Effector memory CD8-positive, alpha-beta T cell (primary cell): Measurements from ENCODE around the gene DAB2IP.
A peak's percentile ranks its signal among the peaks of the same experiment; 100 is the strongest.

Experiments
- ATAC-seq: fragments of 150-1000 bp; cut with Tn5 transposase; replicated peaks from 2 replicates; pipeline ENCODE4 v1.10.0; 2021; ENCODE audit warnings: mild to moderate bottlenecking, moderate library complexity
- DNase-seq, 3 experiments: peaks; one replicate each; pipeline ENCODE4 v3.0.0; 2021
- H3K27ac Mint-ChIP-seq, 2 donors: one replicate each; pipeline ENCODE4 v1.8.0; 2022; ENCODE audit warnings: mild to moderate bottlenecking in 2 of 2, mixed read lengths in 2 of 2, moderate library complexity in 2 of 2
- H3K27me3 Mint-ChIP-seq, 2 donors: one replicate each; pipeline ENCODE4 v1.8.0; 2022; ENCODE audit warnings: mixed read lengths in 2 of 2
- H3K36me3 Mint-ChIP-seq: one replicate; pipeline ENCODE4 v1.8.0; 2022; ENCODE audit warnings: mild to moderate bottlenecking, moderate library complexity, mixed read lengths; ENCODE audit not compliant: insufficient read depth
- H3K4me1 Mint-ChIP-seq, 2 donors: one replicate each; pipeline ENCODE4 v1.8.0; 2022; ENCODE audit warnings: low read depth in 2 of 2, mixed read lengths in 2 of 2
- H3K4me3 Mint-ChIP-seq, 2 donors: one replicate each; pipeline ENCODE4 v1.8.0; 2022; ENCODE audit warnings: mild to moderate bottlenecking in 2 of 2, mixed read lengths in 2 of 2, moderate library complexity in 2 of 2
- H3K9me3 Mint-ChIP-seq, 2 donors: one replicate each; pipeline ENCODE4 v1.8.0; 2022; ENCODE audit warnings: mixed read lengths in 2 of 2

Gene DAB2IP

DNA sequence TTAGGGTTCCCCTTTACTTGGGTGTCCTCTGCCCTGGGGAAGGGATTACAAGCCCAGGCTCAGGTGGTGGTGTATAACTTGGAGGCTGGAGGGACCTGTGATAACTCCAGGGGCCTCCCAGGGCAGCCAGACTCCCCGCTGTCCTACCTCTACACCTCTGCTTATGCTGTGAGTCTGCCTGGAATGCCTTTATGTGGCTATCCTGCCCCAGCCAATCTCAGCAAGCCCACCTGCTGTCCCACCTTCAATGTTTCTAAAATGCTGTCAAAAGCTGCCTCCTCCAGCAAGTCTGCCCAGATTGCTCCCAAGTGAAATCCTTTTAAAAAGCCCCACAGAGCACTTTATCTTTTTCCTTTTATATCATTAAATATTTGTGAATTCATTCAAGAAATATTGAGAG lies 39.3 kb downstream of the DAB2IP start:
- Mint-ChIP-seq H3K4me1 (peaks cover 0 to 6% of the 10 kb centered on the region in 2 donors), H3K27me3 (peaks cover 0 to 4% of the 10 kb centered on the region in 2 donors), H3K36me3 (no peaks in the 10 kb centered on the region), H3K4me3 (no peak overlapping the region), H3K27ac (peak overlapping the region in 1 of 2 donors; percentile 44), H3K9me3 (no peaks in the 10 kb centered on the region)
- ATAC-seq (no peak), DNase-seq (no peak)

DNA sequence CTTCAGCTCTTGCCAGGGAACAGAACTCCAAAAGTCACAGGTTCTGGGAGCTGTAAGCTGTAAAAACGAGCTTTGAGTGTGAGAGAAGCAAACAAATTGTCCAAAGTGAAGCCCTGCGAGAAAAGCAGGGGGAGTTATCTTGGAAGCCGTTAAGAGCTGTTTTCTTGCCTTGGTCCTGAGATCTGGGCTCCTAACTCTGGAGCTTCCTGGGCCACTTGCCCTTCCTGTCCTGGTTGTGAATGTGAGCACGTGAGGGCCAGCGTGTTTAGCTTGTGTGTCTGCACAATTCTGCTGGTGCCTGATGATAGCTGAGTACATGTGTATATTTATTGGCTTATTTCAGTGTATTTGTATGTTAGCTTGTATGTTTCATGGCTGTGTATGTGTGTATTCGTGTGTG lies 40.5 kb downstream of the DAB2IP start:
- peaks cover 3 to 8% of the 10 kb centered on the region in 2 donors for H3K4me1 Mint-ChIP-seq
- H3K4me3 Mint-ChIP-seq: no peak overlapping the region
- no peaks in the 10 kb centered on the region for H3K36me3 Mint-ChIP-seq
- peaks cover 4 to 5% of the 10 kb centered on the region in 2 donors for H3K27me3 Mint-ChIP-seq
- H3K27ac Mint-ChIP-seq: no peak overlapping the region
- DNase-seq (no peak), ATAC-seq (no peak)
- no peaks in the 10 kb centered on the region for H3K9me3 Mint-ChIP-seq

DNA sequence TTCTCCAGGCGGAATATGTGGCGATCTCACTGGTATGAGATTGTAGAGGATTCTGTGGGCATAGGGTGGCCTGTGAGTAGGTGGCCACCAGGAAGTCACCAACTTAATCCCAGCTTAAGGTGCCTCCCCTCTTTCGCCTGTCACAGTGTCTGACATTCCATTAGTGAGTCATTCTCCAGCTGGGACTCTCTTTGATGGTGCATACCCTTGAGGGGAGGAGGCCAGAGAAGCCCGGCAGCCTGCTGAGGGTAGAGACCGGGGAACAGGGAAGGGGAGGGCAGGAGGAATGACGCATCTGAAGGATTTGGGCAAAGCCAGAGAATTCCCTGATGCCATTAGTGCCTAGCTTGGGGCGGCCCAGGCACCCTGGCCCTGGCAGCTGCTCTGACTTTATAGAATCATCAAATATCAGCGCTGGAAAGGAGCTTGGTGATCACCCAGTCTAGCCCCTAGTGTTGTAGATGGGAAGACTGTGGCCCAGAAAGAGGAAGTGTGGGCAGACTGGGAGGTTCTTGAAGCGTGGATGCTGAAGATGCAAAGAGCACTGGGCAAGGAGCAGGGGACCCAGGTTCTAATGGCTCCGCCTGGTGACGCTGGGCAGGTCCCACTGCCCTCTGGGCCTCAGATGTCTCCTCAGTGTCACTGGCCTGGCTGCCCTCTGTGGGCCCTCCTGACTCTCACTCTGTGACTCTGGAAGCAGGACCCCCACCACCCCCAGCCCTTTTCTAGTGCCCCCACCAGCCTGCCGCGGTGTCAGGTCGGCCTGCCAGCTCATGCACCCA lies 41.4 kb downstream of the DAB2IP start:
- Mint-ChIP-seq H3K27me3 (peaks cover 11 to 14% of the 10 kb centered on the region in 2 donors), H3K9me3 (no peaks in the 10 kb centered on the region), H3K4me1 (peaks cover 6 to 11% of the 10 kb centered on the region in 2 donors), H3K27ac (no peak overlapping the region), H3K36me3 (peaks cover 3% of the 10 kb centered on the region), H3K4me3 (no peak overlapping the region)
- DNase-seq: no peak
- ATAC-seq: no peak

DNA sequence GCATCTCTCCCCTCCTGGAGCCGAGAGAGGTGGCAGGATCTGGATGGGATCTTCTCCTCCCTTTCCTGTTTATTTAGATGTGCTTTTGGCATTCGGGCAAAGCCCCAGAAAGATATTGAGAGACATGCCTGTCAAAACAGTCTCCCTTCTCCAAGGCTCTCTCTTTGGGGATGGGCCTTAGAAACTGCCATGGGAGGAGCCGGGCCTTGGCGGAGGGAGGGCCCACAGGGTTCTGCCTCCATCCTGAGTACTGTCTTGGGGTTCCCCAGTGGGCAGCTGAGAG lies 41.9 kb downstream of the DAB2IP start:
- no peaks in the 10 kb centered on the region for H3K9me3 Mint-ChIP-seq
- H3K4me1 Mint-ChIP-seq: peaks cover 10 to 14% of the 10 kb centered on the region in 2 donors
- DNase-seq: no peak
- H3K36me3 Mint-ChIP-seq: peaks cover 4% of the 10 kb centered on the region
- H3K4me3 Mint-ChIP-seq: no peak overlapping the region
- no peak for ATAC-seq
- peaks cover 11 to 17% of the 10 kb centered on the region in 2 donors for H3K27me3 Mint-ChIP-seq
- H3K27ac Mint-ChIP-seq: no peak overlapping the region

DNA sequence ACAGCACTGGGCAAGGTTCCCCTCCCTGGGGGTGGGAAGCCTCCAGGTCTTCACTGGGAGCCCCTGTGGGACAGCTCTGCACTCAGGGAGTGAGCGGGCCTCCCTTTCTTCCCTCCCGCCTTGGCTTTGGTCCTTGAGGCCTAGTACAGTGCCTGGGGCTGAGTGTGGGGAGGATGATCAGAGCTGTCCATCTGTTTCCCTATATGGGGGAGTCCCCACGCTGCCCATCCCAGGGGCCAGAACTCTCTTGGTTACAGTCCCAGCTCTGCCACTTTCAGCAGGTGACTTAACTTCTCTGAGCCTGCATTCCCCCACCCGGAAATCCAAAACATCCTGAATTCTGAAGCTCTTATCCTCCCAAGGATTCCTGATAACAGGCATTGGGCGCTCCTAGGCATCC lies 42.6 kb downstream of the DAB2IP start:
- Mint-ChIP-seq H3K4me3 (no peak overlapping the region), H3K27me3 (peaks cover 11 to 17% of the 10 kb centered on the region in 2 donors)
- ATAC-seq: no peak

DNA sequence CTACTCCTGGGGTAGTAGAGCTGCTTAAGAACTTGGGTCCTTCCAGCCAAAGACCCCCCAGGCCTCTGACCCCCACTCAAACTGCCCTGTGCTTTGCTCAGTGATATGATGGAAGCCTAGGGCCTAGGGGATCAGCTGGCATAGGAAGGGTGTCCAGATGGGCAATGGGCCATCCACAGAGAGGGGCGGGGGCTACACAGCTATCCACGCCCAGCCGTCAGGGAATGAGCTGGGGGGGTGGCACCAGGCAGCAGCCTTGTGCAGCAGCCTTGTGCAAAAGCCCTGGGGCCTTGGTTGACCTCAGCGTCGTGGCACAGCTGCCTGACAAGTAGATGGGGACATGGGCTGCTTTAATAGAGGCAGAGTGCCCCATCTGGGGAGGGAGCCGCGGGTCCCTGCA lies 43.2 kb downstream of the DAB2IP start:
- Mint-ChIP-seq H3K36me3 (peaks cover 12% of the 10 kb centered on the region), H3K4me3 (no peak overlapping the region), H3K27ac (no peak overlapping the region), H3K9me3 (no peaks in the 10 kb centered on the region), H3K4me1 (peaks cover 10 to 14% of the 10 kb centered on the region in 2 donors), H3K27me3 (peaks cover 11 to 17% of the 10 kb centered on the region in 2 donors)
- ATAC-seq: no peak
- DNase-seq: no peak

More for the DNA sequence above, 42.6 kb downstream of the DAB2IP start:
- Mint-ChIP-seq H3K9me3 (no peaks in the 10 kb centered on the region), H3K4me1 (peaks cover 10 to 14% of the 10 kb centered on the region in 2 donors), H3K27ac (no peak overlapping the region), H3K36me3 (peaks cover 8% of the 10 kb centered on the region)
- no peak for DNase-seq

DNA sequence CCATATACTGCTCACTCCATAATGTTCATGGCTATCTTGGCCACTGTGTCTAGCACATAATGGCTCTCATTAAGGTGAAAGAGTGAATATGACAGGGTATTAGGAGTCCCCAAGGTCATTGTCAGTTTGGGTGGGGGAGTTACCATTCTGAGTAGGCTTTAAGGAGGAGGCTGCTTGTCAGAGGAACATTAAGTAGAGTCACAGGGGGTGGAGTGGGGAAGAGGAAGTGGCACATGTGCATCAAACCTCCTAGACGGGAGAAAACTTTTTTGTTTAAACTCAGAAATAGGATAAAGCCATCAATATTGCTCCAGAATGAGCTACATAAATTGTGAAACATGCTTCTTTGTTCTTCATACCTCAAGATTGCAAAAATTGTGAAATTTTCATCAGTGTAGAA lies 45.5 kb downstream of the DAB2IP start:
- DNase-seq (no peak), ATAC-seq (no peak)
- peak overlapping the region in 1 of 2 donors; percentile 49 for H3K27ac Mint-ChIP-seq

DNA sequence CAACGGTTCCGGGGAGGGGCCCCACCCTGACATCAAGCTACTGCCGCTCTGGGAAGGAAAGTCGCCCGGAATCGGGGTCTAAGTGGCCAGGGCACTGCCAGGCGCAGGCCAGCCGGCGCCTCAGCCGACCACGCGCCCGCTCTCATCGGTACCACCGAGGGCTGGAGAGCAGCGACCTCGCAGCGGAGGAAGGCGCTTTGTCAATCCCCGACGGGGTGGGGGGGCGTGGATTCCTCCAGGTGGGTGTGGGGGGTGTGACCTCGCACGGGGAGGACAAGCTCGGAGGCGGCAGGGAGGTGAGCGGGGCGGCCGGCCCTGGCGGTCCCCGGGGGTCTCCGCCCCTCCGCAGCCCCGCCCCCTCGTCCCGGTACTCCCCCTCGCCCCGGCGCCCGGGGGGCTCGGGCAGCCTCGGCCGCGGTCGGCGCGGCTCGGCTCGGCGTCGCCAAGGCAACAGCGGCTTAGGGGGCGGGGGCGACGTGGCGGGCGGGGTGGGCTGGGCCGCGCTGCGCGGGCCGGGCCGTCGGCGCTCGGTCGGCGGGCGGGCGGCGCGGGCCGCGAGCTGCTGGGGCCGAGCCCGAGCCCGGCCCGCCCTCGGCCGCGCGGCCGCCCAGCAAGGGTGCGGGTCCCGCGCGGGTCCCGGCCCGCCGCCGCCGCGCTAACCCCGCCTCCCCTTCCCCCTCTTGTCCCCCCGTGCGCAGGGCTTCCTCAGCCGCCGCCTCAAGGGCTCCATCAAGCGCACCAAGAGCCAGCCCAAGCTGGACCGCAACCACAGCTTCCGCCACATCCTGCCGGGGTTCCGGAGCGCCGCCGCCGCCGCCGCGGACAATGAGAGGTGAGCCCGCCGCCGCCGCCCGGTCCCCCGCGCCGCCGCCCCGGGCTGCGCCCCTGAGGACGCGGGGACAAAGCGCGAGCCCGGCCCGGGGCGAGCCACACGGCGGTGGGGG lies 47.5 kb downstream of the DAB2IP start:
- DNase-seq (peak; percentile 65 to 71 (median 70)), ATAC-seq (peak; percentile 88)
- Mint-ChIP-seq H3K9me3 (no peaks in the 10 kb centered on the region), H3K27me3 (peaks cover 11 to 17% of the 10 kb centered on the region in 2 donors), H3K27ac (peak overlapping the region in 1 of 2 donors; percentile 55), H3K36me3 (peaks cover 14% of the 10 kb centered on the region), H3K4me3 (peak overlapping the region; percentile 63 to 65), H3K4me1 (peaks cover 21 to 22% of the 10 kb centered on the region in 2 donors)

More for the DNA sequence above, 45.5 kb downstream of the DAB2IP start:
- peaks cover 17 to 18% of the 10 kb centered on the region in 2 donors for H3K4me1 Mint-ChIP-seq
- peaks cover 14% of the 10 kb centered on the region for H3K36me3 Mint-ChIP-seq
- peak overlapping the region; percentile 42 to 65 for H3K4me3 Mint-ChIP-seq
- H3K27me3 Mint-ChIP-seq: peaks cover 11 to 17% of the 10 kb centered on the region in 2 donors
- H3K9me3 Mint-ChIP-seq: no peaks in the 10 kb centered on the region

DNA sequence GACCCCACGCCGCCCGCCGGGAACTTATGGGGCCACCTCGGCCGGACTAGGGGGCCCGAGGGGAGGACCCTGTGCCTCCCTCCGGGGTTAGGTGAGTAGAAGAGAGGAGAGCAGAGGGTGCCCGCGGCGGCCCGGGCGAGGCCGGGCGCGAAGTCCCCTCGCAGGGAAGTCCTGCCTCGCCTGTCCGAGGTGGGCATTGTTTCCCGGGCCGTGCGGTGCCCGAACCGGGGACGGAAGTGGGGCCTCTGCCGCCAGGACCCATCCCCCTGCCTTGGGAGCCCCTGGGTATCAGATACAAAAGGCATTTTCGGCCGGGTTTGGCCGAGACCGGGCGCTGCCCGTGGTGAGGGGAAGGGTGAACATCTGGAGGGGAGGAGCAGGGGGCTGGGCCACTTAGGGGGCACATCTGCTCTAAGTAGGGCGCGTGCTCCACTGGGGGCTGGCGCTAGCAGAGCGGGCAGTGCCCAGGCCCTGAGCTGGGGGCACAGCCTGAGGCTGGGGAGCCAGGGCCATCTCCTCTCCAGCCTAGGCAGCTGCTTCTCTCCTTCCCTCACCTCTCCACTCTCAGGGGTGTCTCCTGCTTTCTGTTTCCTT lies 48.2 kb downstream of the DAB2IP start:
- H3K27ac Mint-ChIP-seq: peak overlapping the region in 1 of 2 donors; percentile 55
- peaks cover 11 to 17% of the 10 kb centered on the region in 2 donors for H3K27me3 Mint-ChIP-seq
- peak overlapping the region; percentile 59 to 65 for H3K4me3 Mint-ChIP-seq
- no peaks in the 10 kb centered on the region for H3K9me3 Mint-ChIP-seq
- peaks cover 21 to 23% of the 10 kb centered on the region in 2 donors for H3K4me1 Mint-ChIP-seq
- ATAC-seq (peak; percentile 16), DNase-seq (peak; percentile 5 to 8 (median 5))
- H3K36me3 Mint-ChIP-seq: peaks cover 14% of the 10 kb centered on the region

DNA sequence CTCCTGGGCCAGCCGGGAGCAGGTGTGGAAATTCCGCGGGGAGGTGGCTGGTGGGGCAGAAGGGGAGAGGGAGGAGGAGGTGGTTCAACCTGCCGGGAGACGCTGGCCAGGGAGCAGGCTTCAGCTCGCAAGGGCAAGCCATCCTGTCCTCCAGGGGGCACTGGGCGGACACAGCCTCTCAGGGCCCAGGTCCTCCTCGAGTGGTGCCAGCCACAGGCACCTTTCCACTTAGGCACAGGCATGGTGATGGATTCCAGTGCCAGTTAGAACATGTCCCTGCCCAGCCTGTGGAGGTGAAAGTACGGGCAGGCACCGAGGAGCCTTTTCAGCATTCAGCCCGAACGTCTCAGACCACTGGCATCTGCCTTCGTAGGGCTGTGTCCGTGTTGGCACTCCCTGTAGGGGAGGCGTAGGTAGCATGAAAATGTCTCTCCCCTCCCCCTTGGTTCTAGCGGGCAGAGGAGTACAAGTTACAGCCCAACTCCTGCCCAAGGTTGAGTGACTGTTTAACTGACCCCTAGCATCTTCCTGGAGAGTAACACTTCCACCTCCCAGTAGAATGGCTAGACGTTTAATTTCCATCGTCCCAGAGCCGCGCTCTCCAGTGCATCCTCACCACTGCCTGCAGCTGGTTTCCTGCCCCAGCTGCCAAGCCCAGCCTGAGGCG lies 48.9 kb downstream of the DAB2IP start:
- Mint-ChIP-seq H3K27me3 (peaks cover 11 to 17% of the 10 kb centered on the region in 2 donors), H3K9me3 (no peaks in the 10 kb centered on the region), H3K36me3 (peaks cover 14% of the 10 kb centered on the region), H3K27ac (peak overlapping the region in 1 of 2 donors; percentile 55), H3K4me3 (peak overlapping the region; percentile 59 to 65), H3K4me1 (peaks cover 21 to 24% of the 10 kb centered on the region in 2 donors)
- ATAC-seq (peak; percentile 20), DNase-seq (peak; percentile 12 to 25 (median 13))

DNA sequence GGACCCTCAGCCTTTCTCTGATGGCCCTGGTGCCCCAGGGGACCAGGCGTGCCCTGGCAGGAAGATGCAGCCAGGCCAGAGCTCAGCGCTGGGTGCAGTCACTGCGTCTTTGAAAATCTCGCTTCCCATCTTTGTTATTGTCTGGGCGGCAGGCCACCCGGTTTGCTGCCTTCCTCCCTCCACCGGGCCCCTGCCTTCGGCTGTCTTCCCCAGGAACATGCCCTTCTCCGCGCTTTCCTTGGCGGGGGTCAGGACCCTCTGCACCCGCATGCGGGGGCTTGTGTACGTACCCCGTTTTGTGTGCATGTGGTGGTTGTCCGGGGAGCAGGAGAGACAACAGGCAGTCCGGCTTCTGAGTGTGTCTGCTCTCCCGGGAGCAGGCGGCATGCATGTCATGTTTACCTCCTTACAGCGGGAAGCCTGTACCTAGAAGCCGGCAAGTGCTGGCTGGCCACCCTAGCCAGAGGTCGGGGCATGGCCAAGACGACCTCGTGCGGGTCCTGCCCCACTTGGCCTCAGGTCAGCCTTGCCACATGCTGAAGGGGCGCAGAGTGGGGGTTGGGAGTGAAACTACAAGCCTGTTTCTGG lies 49.5 kb downstream of the DAB2IP start:
- Mint-ChIP-seq H3K36me3 (peaks cover 14% of the 10 kb centered on the region), H3K4me3 (peak overlapping the region; percentile 38 to 65), H3K4me1 (peaks cover 21 to 24% of the 10 kb centered on the region in 2 donors)

DNA sequence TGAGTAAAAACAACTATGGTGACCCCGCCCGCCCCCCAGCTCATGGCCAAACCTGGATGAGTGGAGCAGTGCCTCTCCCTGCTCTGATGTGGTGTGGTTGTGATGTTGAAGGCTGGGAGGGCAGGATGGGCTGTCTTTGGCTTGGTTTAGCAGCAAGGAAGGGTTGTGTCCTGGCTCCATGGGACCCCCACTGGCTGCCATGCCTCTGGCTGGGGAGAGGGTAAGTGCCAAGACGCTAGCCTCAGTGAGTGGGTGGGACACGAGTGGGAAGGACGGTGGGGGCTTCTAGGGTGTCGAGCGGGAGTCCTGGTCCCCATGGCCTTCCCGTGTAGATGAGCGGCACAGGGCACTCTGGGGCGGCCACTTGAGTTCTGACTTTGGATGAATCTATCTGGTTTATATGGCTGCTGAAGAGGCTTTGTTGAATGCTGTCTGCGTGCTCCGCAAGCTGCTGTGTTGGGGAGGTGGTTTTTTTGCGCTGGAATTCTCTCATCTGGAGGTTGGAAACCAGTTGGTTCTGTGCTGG lies 50.4 kb downstream of the DAB2IP start:
- H3K27me3 Mint-ChIP-seq: peaks cover 8 to 13% of the 10 kb centered on the region in 2 donors
- no peak overlapping the region for H3K27ac Mint-ChIP-seq

More for the DNA sequence above, 49.5 kb downstream of the DAB2IP start:
- no peaks in the 10 kb centered on the region for H3K9me3 Mint-ChIP-seq
- peak overlapping the region in 1 of 2 donors; percentile 55 for H3K27ac Mint-ChIP-seq
- ATAC-seq: no peak
- peaks cover 11 to 17% of the 10 kb centered on the region in 2 donors for H3K27me3 Mint-ChIP-seq
- DNase-seq: no peak

More for the DNA sequence above, 50.4 kb downstream of the DAB2IP start:
- DNase-seq (no peak), ATAC-seq (no peak)
- Mint-ChIP-seq H3K36me3 (peaks cover 14% of the 10 kb centered on the region), H3K9me3 (no peaks in the 10 kb centered on the region), H3K4me1 (peaks cover 19 to 21% of the 10 kb centered on the region in 2 donors), H3K4me3 (no peak overlapping the region)
